Lower leg skin (tissue), 4 donors: ENCODE data around the gene PEDS1. TPM values are rescaled to one million over a fixed set of nuclear protein-coding genes. Genes with fewer than 3 reads are reported as not detected.
A peak's percentile ranks its signal among the peaks of the same experiment; 100 is the strongest.

Source experiments
- DNase-seq, 2 donors: peaks; one replicate each; pipeline ENCODE4 v3.0.0-alpha.2; 2019; ENCODE audit warnings: low spot score in 2 of 2
- H3K4me3 ChIP-seq: fragments of 200-600 bp; sonication (generic); 2 replicates; pipeline ENCODE4 v1.5.1; 2017; ENCODE audit warnings: mild to moderate bottlenecking, low read depth; ENCODE audit not compliant: poor library complexity, severe bottlenecking
- CTCF ChIP-seq, 3 donors: fragments of 450-650 bp; IDR thresholded peaks; one replicate each; pipeline ENCODE4 v1.5.1; 2016; ENCODE audit warnings: antibody characterized with exemption in 3 of 3, mild to moderate bottlenecking in 3 of 3, moderate library complexity in 2 of 3
- POLR2A ChIP-seq, 2 donors: fragments of 450-650 bp; IDR thresholded peaks; one replicate each; pipeline ENCODE4 v1.6.1; 2016 to 2017; ENCODE audit warnings: antibody characterized with exemption in 2 of 2, mild to moderate bottlenecking in 1 of 2, moderate library complexity in 1 of 2
- WGBS, 2 donors: methylation state at CpG; one replicate each; pipeline ENCODE4 v1.1.5; 2018; 5-methylcytosine and 5-hydroxymethylcytosine counted together
- intact Hi-C: fragments of 100-400 bp; cut with DNase I; formaldehyde crosslinking; loops from one replicate; pipeline ENCODE4 v1.15.0; 2023; ENCODE audit warnings: low total_unique reads
- total RNA-seq, 4 donors: library from RNA; depleted of rRNA; stranded (reverse); fragments of >200 nt; gene quantifications; one replicate each; pipeline ENCODE4 v1.1.0, GENCODE V29; 2016

The PEDS1 gene
- total RNA-seq, 4 donors from 2014 or later = 47.3 to 69.3 (median 59.6) TPM

GRCh38 chr20:50153153-50153499 is 397 bp downstream of the PEDS1 start:
- intact Hi-C loops = no loop called here
- WGBS, 2 donors = 0% methylated on average over 11 of the region's 18 CpGs
- TF ChIP-seq CTCF (IDR thresholded peaks at IDR 0.05) (peak in 1 of 3 donors; percentile 8), POLR2A (IDR thresholded peaks at IDR 0.05) (no peak)
- DNase-seq = no peak
- H3K4me3 ChIP-seq = peak overlapping the region; percentile 90

- WGBS, 2 donors = 5 to 6% methylated on average over 4 of the region's 4 CpGs
- no peak for DNase-seq
- intact Hi-C loops = no loop called here
- no peak for TF ChIP-seq POLR2A (IDR thresholded peaks at IDR 0.05)
- TF ChIP-seq CTCF (IDR thresholded peaks at IDR 0.05) = no peak
- H3K4me3 ChIP-seq = peak overlapping the region; percentile 90
Observed at GRCh38 chr20:50152394-50153152, 950 bp downstream of the PEDS1 start.

- no peak overlapping the region for H3K4me3 ChIP-seq
- TF ChIP-seq CTCF (IDR thresholded peaks at IDR 0.05) (no peak), POLR2A (IDR thresholded peaks at IDR 0.05) (no peak)
- intact Hi-C loops = no loop called here
- WGBS, 2 donors = 63 to 76% methylated on average over 10 of the region's 10 CpGs
- no peak for DNase-seq
Observed at GRCh38 chr20:50151034-50151743, 2.3 kb downstream of the PEDS1 start.

GRCh38 chr20:50149481-50150254 is 3.9 kb downstream of the PEDS1 start:
- 49 to 59% methylated on average over 13 to 15 of the region's 16 CpGs for WGBS, 2 donors
- DNase-seq = no peak
- H3K4me3 ChIP-seq = no peak overlapping the region
- TF ChIP-seq POLR2A (IDR thresholded peaks at IDR 0.05) (no peak), CTCF (IDR thresholded peaks at IDR 0.05) (no peak)
- intact Hi-C loops = no loop called here

GRCh38 chr20:50146732-50147662 is 6.5 kb downstream of the PEDS1 start:
- WGBS, 2 donors = 32 to 42% methylated on average over 13 to 17 of the region's 17 CpGs
- no peak overlapping the region for H3K4me3 ChIP-seq
- peak; percentile 81 to 92 for DNase-seq
- intact Hi-C loops = no loop called here
- TF ChIP-seq POLR2A (IDR thresholded peaks at IDR 0.05) (no peak), CTCF (IDR thresholded peaks at IDR 0.05) (no peak)
